Measurements from ENCODE around the gene DNAJC11.
A peak's percentile ranks its signal among the peaks of the same experiment; 100 is the strongest.
"Not testable (repeated sequence)": the region's sequence is repeated elsewhere in the genome, so short reads cannot be mapped to it uniquely, and the experiment has no call there.

The DNAJC11 gene

GRCh38 chr1:6653436-6654290 lies 48.0 kb downstream of the DNAJC11 start:
- no peak for DNase-seq (ENCODE audit: low read depth in 2 of 2, low spot score in 1 of 2)

- no peak for DNase-seq (ENCODE audit: low read depth in 2 of 2, low spot score in 1 of 2)
Observed at GRCh38 chr1:6652986-6653385, 48.6 kb downstream of the DNAJC11 start.

DNA sequence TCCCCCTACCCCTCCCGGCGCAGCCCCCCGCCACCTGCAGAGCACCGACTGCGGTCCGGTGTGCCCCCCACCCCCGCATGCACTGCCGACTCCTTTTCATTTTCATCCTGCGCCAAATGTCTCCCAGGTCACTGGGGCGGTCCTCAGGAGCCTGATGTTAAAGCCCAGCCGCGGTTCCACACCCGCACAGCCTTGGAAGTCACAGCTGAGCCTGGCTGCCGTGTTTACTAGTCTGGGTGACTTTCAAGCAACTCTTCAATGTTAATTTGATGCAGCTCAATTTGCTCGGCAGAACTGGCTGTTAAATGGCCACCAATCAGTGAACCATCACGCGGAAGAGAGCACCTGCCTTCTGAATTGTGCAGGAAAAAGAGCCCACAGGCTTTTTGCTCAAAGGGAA lies 49.7 kb downstream of the DNAJC11 start:
- DNase-seq (ENCODE audit: low read depth in 2 of 2, low spot score in 1 of 2) = no peak

- DNase-seq (ENCODE audit: low read depth in 2 of 2, low spot score in 1 of 2) = no peak
Observed at GRCh38 chr1:6648556-6648955, 53.1 kb downstream of the DNAJC11 start.

GRCh38 chr1:6646499-6647148 lies 55.0 kb downstream of the DNAJC11 start:
- DNase-seq (ENCODE audit: low read depth in 2 of 2, low spot score in 1 of 2) = no peak

DNA sequence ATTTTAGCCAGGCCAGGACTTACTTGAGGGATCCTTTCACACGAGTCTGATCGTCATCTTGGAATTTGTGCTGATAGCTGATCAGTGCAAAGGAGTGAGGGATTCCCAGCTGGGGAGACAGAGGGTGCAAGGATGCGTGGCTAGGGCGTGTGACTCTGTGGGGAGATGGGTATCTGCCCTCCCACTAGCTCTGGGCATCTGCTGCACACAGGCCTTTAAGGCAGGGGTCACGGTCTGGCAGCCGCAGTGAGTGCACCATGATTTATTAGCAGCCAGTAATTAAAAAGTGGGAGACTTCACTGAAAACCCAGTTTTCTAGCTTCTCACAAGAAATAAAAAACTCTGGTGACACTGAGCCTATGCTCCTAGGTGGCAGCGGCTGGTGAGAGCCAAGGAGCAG lies 56.6 kb downstream of the DNAJC11 start:
- no peak for DNase-seq (ENCODE audit: low read depth in 2 of 2, low spot score in 1 of 2)

DNA sequence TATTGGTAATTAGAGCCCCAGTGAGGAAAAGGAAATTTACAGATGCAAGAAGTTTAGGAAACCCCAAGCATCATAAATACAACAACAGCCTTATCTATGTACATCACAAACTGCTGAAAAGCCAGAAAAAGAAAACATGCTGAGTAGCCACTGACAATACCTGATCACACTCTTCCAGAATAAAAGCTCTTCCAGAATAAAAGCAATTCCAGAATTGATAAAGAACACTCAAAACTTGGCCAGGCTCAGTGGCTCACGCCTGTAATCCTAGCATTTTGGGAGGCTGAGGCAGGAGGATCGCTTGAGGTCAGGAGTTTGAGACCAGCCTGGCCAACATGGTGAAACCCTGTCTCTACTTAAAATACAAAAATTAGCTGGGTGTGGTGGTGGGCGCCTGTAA lies 60.7 kb downstream of the DNAJC11 start:
- not testable (repeated sequence) for DNase-seq (ENCODE audit: low read depth in 2 of 2, low spot score in 1 of 2)

- no peak for DNase-seq (ENCODE audit: low read depth in 2 of 2, low spot score in 1 of 2)
Observed at GRCh38 chr1:6638226-6638625, 63.4 kb downstream of the DNAJC11 start.

DNA sequence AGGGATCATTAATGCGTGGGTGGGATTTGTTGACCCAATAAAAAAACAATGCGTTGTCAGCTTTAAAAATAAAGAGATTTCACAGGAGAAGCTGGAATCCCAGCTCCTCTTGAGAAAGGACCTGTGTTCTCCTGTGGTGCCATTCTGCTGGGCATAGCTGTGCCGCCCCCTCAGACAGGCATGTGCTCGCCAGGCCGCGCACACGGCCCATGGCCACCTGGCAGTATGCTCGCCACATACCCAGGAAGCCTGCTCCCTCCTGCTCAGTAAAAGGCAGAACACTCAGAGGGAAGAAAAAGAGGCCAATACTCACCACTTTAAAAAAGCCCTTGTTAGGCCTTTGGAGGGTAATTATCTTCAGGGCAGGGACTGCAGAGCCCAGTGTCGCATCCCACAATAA lies 63.8 kb downstream of the DNAJC11 start:
- DNase-seq (ENCODE audit: low read depth in 2 of 2, low spot score in 1 of 2) = no peak

DNA sequence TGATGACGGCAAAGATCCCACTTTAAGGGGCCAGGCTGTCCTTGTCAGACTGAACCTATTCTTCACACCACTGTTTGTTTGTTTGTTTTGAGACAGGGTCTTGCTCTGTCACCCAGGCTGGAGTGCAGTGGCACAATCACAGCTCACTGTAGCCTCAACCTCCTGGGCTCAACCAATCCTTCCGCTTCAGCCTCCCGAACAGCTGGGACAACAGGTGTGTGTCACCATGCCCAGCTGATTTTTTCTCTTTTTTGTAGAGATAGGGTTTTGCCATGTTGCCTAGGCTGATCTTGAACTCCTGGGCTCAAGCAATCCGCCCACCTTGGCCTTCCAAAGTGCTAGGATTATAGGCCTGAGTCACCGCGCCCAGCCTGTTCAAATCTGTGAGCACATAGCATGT lies 64.8 kb downstream of the DNAJC11 start:
- DNase-seq (ENCODE audit: low read depth in 2 of 2, low spot score in 1 of 2) = not testable (repeated sequence)

DNA sequence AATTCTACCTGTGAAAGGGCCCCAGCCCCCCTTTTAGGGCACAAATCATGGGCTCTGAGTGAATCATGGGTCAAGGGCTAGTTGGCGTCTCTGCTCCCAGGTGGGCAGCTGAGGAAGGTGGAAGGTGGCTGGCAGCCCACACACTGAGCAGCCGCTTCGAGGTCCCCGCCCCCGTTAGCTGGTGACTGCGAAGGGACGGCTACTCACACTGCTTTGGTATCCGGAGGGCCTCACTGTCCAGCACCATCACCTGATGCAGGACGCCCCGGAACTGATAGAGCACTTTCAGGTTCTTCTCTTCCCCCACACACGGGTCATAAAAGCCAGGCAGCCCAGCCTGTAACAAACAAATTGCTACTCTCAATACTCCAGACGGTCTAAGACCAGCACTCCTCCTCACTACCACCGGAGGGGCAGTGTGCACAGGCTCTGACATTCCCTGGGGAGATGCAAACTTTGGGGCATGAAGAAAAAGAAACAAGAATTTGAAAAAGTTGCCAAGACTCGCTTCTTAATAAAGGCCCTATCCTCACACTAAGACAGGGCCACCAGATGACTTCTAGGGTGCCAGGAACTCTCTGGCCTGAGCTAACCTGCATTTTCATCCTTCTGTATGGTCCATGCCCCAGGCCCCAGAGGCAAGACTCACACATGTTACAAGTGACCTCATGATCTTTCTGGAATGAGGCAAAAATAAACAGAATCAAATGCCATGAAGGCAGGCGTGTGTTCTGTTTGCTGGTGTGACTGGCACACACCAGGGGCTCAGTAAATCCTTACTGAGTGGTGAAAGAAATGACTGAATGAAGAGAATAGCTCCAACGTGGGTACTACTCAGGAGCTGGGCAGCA lies 65.5 kb downstream of the DNAJC11 start:
- no peak for DNase-seq (ENCODE audit: low read depth in 2 of 2, low spot score in 1 of 2)

GRCh38 chr1:6635161-6635909 lies 66.3 kb downstream of the DNAJC11 start:
- DNase-seq (ENCODE audit: low read depth in 2 of 2, low spot score in 1 of 2) = no peak

GRCh38 chr1:6634371-6635052 lies 67.1 kb downstream of the DNAJC11 start:
- peak in 1 of 2 donors; percentile 22 for DNase-seq (ENCODE audit: low read depth in 2 of 2, low spot score in 1 of 2)

DNA sequence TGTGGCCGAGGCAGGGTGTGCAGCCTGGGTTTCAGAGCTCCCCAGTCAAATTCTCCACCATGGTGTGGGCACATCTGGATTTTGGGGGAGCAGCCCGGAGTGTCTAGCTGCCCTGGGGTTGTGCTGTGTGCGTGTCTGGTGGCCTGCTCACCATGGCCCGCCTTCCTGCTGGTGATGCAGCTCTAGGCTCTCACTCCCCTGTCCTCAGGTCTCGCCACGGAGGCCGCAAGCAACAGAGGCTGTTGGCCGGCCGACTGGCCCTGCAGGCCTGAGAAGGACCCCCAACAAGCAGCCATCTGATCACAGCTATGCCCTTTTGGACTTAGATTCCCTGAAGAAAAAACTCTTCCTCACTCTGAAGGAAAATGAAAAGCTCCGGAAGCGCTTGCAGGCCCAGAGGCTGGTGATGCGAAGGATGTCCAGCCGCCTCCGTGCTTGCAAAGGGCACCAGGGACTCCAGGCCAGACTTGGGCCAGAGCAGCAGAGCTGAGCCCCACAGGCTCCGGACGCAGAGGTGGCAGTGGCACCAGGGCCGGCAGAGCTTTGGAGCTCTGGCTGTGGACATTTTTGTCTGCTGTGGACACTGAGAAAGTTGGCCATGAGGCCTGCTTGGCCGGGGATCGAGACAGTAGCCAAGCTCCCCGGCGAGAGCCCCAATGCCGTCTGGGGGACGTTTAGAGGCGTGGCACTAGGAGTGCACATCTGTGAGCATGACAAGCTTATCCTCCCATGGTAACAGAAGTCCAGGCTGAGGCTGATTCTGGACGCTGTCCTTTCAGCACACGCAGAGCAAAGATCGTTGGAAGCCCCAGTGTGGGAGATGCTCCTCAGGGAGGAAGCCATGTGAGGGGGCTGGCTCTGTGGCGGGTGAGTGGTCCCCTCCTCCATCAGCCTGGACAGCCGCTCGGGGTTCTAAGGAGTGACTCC lies 68.8 kb downstream of the DNAJC11 start:
- no peak for DNase-seq (ENCODE audit: low read depth in 2 of 2, low spot score in 1 of 2)

GRCh38 chr1:6631058-6631457 lies 70.6 kb downstream of the DNAJC11 start:
- DNase-seq (ENCODE audit: low read depth in 2 of 2, low spot score in 1 of 2) = no peak

DNA sequence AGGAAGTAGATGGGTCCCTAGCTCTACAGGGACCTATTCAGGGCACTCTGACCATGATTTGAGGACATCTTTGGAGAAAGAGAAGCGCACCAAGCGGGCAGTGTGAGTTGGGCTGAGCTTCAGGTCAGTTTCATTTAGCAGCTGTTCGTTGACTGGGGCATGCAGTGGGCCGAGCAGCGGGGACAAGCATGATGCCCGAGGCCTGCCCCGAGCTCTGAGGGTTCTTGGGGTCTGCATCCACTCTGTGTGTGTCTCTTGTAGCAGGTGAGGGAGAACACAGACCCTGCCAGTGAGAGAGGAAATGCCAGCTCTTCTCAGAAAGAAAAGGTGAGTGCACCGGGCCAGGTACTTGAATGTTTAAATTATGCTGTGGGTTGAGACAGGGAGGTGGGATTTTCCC lies 71.6 kb downstream of the DNAJC11 start:
- DNase-seq (ENCODE audit: low read depth in 2 of 2, low spot score in 1 of 2) = no peak

GRCh38 chr1:6628971-6629479 lies 72.6 kb downstream of the DNAJC11 start:
- DNase-seq (ENCODE audit: low read depth in 2 of 2, low spot score in 1 of 2) = no peak

DNA sequence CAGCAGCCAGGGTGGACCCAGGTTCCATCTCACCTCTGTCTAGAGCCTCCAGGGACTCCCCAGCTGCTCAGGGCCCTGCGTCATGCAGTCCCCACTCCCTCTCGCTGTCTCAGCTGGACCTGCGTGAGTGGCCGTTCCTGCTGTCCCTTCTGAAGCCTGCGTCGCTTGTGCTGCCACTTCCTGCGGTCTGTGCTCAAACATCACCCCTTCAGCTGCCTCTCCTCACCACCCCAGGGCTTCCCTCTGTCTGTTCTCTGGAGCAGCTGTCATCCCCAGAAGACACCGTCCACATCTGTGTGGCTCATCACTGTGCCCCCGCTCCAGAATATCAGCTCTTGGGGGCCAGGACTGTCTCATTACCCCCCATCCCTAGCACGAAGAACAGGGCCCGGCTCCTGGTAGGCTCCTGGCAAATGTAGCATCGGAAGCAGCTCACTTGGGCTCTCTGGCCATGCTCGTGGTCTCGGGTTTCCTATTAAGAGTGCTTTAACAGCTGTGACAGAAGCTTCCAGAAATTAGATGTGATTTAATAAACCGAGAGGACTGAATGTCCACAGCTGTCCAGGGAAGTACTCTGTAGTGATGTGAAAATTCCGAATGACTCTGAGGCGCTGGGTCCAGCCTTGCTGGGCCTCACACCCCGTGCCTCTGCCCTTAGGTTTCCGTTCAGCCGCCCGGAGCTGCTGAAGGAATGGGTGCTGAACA lies 73.6 kb downstream of the DNAJC11 start:
- no peak for DNase-seq (ENCODE audit: low read depth in 2 of 2, low spot score in 1 of 2)

GRCh38 chr1:6627031-6627430 lies 74.6 kb downstream of the DNAJC11 start:
- no peak for DNase-seq (ENCODE audit: low read depth in 2 of 2, low spot score in 1 of 2)
